ENCODE measurements around the gene MUC20.

- TF ChIP-seq EZH2 (IDR thresholded peaks at IDR 0.05; ENCODE audit: insufficient read depth, poor library complexity, severe bottlenecking) (no peak), EZH2phosphoT487 (IDR thresholded peaks at IDR 0.05; ENCODE audit: insufficient read depth, low read depth) (no peak)
Observed at GRCh38 chr3:195715583-195716266, 5.1 kb upstream of the MUC20 start.
